Measurements from ENCODE around the gene GPC6. TPM values are rescaled to one million over a fixed set of nuclear protein-coding genes. Genes with fewer than 3 reads are reported as not detected.

Gene GPC6
- total RNA-seq, 1 donor from 2014 or later: not detected

GRCh38 chr13:93522501-93522900 lies 295.9 kb downstream of the GPC6 start:
- TF ChIP-seq, protein P1, sequence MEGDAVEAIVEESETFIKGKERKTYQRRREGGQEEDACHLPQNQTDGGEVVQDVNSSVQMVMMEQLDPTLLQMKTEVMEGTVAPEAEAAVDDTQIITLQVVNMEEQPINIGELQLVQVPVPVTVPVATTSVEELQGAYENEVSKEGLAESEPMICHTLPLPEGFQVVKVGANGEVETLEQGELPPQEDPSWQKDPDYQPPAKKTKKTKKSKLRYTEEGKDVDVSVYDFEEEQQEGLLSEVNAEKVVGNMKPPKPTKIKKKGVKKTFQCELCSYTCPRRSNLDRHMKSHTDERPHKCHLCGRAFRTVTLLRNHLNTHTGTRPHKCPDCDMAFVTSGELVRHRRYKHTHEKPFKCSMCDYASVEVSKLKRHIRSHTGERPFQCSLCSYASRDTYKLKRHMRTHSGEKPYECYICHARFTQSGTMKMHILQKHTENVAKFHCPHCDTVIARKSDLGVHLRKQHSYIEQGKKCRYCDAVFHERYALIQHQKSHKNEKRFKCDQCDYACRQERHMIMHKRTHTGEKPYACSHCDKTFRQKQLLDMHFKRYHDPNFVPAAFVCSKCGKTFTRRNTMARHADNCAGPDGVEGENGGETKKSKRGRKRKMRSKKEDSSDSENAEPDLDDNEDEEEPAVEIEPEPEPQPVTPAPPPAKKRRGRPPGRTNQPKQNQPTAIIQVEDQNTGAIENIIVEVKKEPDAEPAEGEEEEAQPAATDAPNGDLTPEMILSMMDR (IDR thresholded peaks at IDR 0.05): no peak
- Mint-ChIP-seq H3K27me3 (no peaks in the 10 kb centered on the region), H3K4me1 (no peaks in the 10 kb centered on the region), H3K36me3 (ENCODE audit: low read depth) (no peaks in the 10 kb centered on the region), H3K4me3 (no peak overlapping the region), H3K27ac (no peak overlapping the region), H3K9me3 (no peaks in the 10 kb centered on the region)
- CTCF ChIA-PET: no interaction called here
- intact Hi-C loops (cut with micrococcal nuclease): no loop called here
- POLR2A ChIA-PET: no interaction called here
- DNase-seq (no peak), ATAC-seq (ENCODE audit: low read depth) (no peak)

- TF ChIP-seq, protein P1 (IDR thresholded peaks at IDR 0.05): no peak
- ChIA-PET POLR2A (no interaction called here), CTCF (no interaction called here)
- Mint-ChIP-seq H3K4me3 (no peak overlapping the region), H3K27ac (no peak overlapping the region), H3K27me3 (no peaks in the 10 kb centered on the region), H3K36me3 (ENCODE audit: low read depth) (no peaks in the 10 kb centered on the region), H3K4me1 (no peaks in the 10 kb centered on the region), H3K9me3 (no peaks in the 10 kb centered on the region)
- DNase-seq: no peak
- intact Hi-C loops (cut with micrococcal nuclease): no loop called here
- ATAC-seq (ENCODE audit: low read depth): no peak
Measured at GRCh38 chr13:93525087-93525486, 298.5 kb downstream of the GPC6 start.

GRCh38 chr13:93527748-93528297 lies 301.2 kb downstream of the GPC6 start:
- no peaks in the 10 kb centered on the region for H3K4me1 Mint-ChIP-seq
- intact Hi-C loops (cut with micrococcal nuclease): no loop called here
- no peaks in the 10 kb centered on the region for H3K36me3 Mint-ChIP-seq (ENCODE audit: low read depth)
- ChIA-PET POLR2A (no interaction called here), CTCF (no interaction called here)
- H3K27ac Mint-ChIP-seq: no peak overlapping the region
- no peaks in the 10 kb centered on the region for H3K9me3 Mint-ChIP-seq
- TF ChIP-seq, protein P1 (IDR thresholded peaks at IDR 0.05): no peak
- no peak overlapping the region for H3K4me3 Mint-ChIP-seq
- ATAC-seq (ENCODE audit: low read depth) (no peak), DNase-seq (no peak)
- H3K27me3 Mint-ChIP-seq: no peaks in the 10 kb centered on the region

GRCh38 chr13:93529961-93530360 lies 303.4 kb downstream of the GPC6 start:
- CTCF ChIA-PET: no interaction called here
- H3K4me3 Mint-ChIP-seq: no peak overlapping the region
- no peaks in the 10 kb centered on the region for H3K36me3 Mint-ChIP-seq (ENCODE audit: low read depth)
- POLR2A ChIA-PET: no interaction called here
- ATAC-seq (ENCODE audit: low read depth) (no peak), DNase-seq (no peak)
- no peaks in the 10 kb centered on the region for H3K27me3 Mint-ChIP-seq
- H3K9me3 Mint-ChIP-seq: no peaks in the 10 kb centered on the region
- H3K4me1 Mint-ChIP-seq: no peaks in the 10 kb centered on the region
- intact Hi-C loops (cut with micrococcal nuclease): no loop called here
- TF ChIP-seq, protein P1 (IDR thresholded peaks at IDR 0.05): no peak
- H3K27ac Mint-ChIP-seq: no peak overlapping the region

GRCh38 chr13:93534181-93534700 lies 307.6 kb downstream of the GPC6 start:
- H3K36me3 Mint-ChIP-seq (ENCODE audit: low read depth): no peaks in the 10 kb centered on the region
- H3K4me3 Mint-ChIP-seq: no peak overlapping the region
- TF ChIP-seq, protein P1 (IDR thresholded peaks at IDR 0.05): no peak
- H3K27ac Mint-ChIP-seq: no peak overlapping the region
- POLR2A ChIA-PET: no interaction called here
- ATAC-seq (ENCODE audit: low read depth): no peak
- no peaks in the 10 kb centered on the region for H3K4me1 Mint-ChIP-seq
- CTCF ChIA-PET: no interaction called here
- no peaks in the 10 kb centered on the region for H3K27me3 Mint-ChIP-seq
- DNase-seq: no peak
- H3K9me3 Mint-ChIP-seq: peaks cover 6% of the 10 kb centered on the region
- intact Hi-C loops (cut with micrococcal nuclease): no loop called here
